Type B pancreatic cell (in vitro differentiated cells): ENCODE data around the gene ARV1. TPM values are rescaled to one million over a fixed set of nuclear protein-coding genes. Genes with fewer than 3 reads are reported as not detected.

ENCODE experiments used
- DNase-seq: peaks from one replicate; pipeline ENCODE4 v3.0.0; 2021; ENCODE audit warnings: mixed read lengths; ENCODE audit not compliant: unreplicated experiment; ENCODE audit errors: extremely low spot score
- H3K27ac Mint-ChIP-seq: 2 replicates; pipeline ENCODE4 v1.8.0; 2021; ENCODE audit warnings: mild to moderate bottlenecking, mixed read lengths
- H3K27me3 Mint-ChIP-seq: 2 replicates; pipeline ENCODE4 v1.8.0; 2021; ENCODE audit warnings: mixed read lengths
- H3K36me3 Mint-ChIP-seq: 2 replicates; pipeline ENCODE4 v1.8.0; 2021; ENCODE audit warnings: mixed read lengths
- H3K4me1 Mint-ChIP-seq: one replicate; pipeline ENCODE4 v1.8.0; 2021; ENCODE audit warnings: mixed read lengths; ENCODE audit not compliant: unreplicated experiment
- H3K4me3 Mint-ChIP-seq: 2 replicates; pipeline ENCODE4 v1.8.0; 2021; ENCODE audit warnings: mild to moderate bottlenecking, mixed read lengths
- H3K9me3 Mint-ChIP-seq: 2 replicates; pipeline ENCODE4 v1.8.0; 2021; ENCODE audit warnings: mixed read lengths
- total RNA-seq: library from RNA; stranded (reverse); gene quantifications from 2 replicates; pipeline ENCODE4 v1.2.1, GENCODE V29; 2021; ENCODE audit warnings: low replicate concordance
- TF ChIP-seq, protein P1 (sequence below): fragments of 200-600 bp; sonication (generic); conservative IDR thresholded peaks from 2 replicates; pipeline ENCODE4 v1.5.0; 2021; ENCODE audit warnings: antibody characterized with exemption, mild to moderate bottlenecking

Gene ARV1
- total RNA-seq, 1 donor from 2014 or later: 12.8 TPM

DNA sequence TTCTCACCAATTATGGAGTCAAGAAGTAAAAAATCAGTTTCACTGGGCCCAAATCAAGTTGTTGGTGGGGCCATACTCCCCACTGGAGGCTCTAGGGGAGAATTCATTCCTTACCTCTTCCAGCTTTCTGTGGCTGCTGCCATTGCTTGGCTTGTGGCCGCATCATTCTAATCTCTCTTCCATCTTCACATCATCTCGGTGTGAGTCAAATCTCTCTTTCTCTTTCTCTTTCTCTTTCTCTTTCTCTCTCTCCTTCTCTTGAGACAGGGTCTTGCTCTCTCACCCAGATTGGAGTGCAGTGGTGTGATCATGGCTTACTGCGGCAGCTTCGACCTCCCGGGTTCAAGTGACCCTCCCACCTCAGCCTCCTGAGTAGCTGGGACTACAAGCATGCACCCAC lies 33.1 kb downstream of the ARV1 start:
- H3K9me3 Mint-ChIP-seq: peaks cover 7% of the 10 kb centered on the region
- no peaks in the 10 kb centered on the region for H3K36me3 Mint-ChIP-seq
- no peak overlapping the region for H3K4me3 Mint-ChIP-seq
- H3K4me1 Mint-ChIP-seq: no peaks in the 10 kb centered on the region
- no peaks in the 10 kb centered on the region for H3K27me3 Mint-ChIP-seq
- H3K27ac Mint-ChIP-seq: no peak overlapping the region
- DNase-seq: no peak
- TF ChIP-seq, protein P1, sequence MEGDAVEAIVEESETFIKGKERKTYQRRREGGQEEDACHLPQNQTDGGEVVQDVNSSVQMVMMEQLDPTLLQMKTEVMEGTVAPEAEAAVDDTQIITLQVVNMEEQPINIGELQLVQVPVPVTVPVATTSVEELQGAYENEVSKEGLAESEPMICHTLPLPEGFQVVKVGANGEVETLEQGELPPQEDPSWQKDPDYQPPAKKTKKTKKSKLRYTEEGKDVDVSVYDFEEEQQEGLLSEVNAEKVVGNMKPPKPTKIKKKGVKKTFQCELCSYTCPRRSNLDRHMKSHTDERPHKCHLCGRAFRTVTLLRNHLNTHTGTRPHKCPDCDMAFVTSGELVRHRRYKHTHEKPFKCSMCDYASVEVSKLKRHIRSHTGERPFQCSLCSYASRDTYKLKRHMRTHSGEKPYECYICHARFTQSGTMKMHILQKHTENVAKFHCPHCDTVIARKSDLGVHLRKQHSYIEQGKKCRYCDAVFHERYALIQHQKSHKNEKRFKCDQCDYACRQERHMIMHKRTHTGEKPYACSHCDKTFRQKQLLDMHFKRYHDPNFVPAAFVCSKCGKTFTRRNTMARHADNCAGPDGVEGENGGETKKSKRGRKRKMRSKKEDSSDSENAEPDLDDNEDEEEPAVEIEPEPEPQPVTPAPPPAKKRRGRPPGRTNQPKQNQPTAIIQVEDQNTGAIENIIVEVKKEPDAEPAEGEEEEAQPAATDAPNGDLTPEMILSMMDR: no peak

GRCh38 chr1:231013391-231014015 lies 34.6 kb downstream of the ARV1 start:
- Mint-ChIP-seq H3K4me1 (no peaks in the 10 kb centered on the region), H3K27ac (no peak overlapping the region), H3K27me3 (no peaks in the 10 kb centered on the region)

GRCh38 chr1:231016234-231016633 lies 37.3 kb downstream of the ARV1 start:
- no peaks in the 10 kb centered on the region for H3K27me3 Mint-ChIP-seq
- H3K36me3 Mint-ChIP-seq: peaks cover 10% of the 10 kb centered on the region
- no peaks in the 10 kb centered on the region for H3K9me3 Mint-ChIP-seq
- TF ChIP-seq, protein P1: no peak
- H3K4me1 Mint-ChIP-seq: no peaks in the 10 kb centered on the region
- H3K27ac Mint-ChIP-seq: no peak overlapping the region
- H3K4me3 Mint-ChIP-seq: no peak overlapping the region
- no peak for DNase-seq

More at GRCh38 chr1:231013391-231014015, 34.6 kb downstream of the ARV1 start:
- TF ChIP-seq, protein P1: no peak
- H3K9me3 Mint-ChIP-seq: no peaks in the 10 kb centered on the region
- DNase-seq: no peak
- no peak overlapping the region for H3K4me3 Mint-ChIP-seq
- peaks cover 4% of the 10 kb centered on the region for H3K36me3 Mint-ChIP-seq

- H3K9me3 Mint-ChIP-seq: no peaks in the 10 kb centered on the region
- no peak overlapping the region for H3K4me3 Mint-ChIP-seq
Measured at GRCh38 chr1:231016966-231017365, 38.1 kb downstream of the ARV1 start.

DNA sequence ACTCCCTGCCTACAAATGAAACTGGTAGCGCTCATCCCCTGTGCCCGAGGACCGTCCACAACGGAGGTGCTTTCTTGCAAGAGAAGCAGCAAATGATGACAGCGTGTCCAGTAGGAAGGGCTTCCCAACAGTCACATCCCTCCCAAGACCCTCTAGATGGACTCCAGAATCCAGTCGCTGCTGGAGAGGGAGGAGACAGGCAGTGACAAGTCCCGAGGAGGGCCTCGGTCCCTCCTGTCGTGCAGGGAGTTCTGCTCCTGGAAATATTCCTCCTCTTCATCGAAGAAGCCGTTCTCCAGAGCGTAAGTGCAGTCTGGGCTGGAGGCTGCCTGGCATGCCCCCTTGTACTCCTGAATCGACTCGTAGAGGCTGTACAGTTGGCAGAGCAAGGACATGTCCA lies 40.8 kb downstream of the ARV1 start:
- no peak for DNase-seq
- no peaks in the 10 kb centered on the region for H3K27me3 Mint-ChIP-seq
- H3K27ac Mint-ChIP-seq: no peak overlapping the region
- TF ChIP-seq, protein P1: no peak
- H3K4me1 Mint-ChIP-seq: no peaks in the 10 kb centered on the region
- H3K4me3 Mint-ChIP-seq: no peak overlapping the region
- no peaks in the 10 kb centered on the region for H3K9me3 Mint-ChIP-seq
- peaks cover 14% of the 10 kb centered on the region for H3K36me3 Mint-ChIP-seq

More at GRCh38 chr1:231016966-231017365, 38.1 kb downstream of the ARV1 start:
- H3K36me3 Mint-ChIP-seq: peaks cover 10% of the 10 kb centered on the region
- no peaks in the 10 kb centered on the region for H3K27me3 Mint-ChIP-seq
- H3K27ac Mint-ChIP-seq: no peak overlapping the region
- H3K4me1 Mint-ChIP-seq: no peaks in the 10 kb centered on the region
- TF ChIP-seq, protein P1: no peak
- DNase-seq: no peak
